HG03558 (cell line): ENCODE results near the gene MINDY4.

Source experiments
- ATAC-seq: cut with Tn5 transposase; IDR thresholded peaks from one replicate; pipeline ENCODE4 v1.9.1; 2021; ENCODE audit warnings: moderate number of reproducible peaks; ENCODE audit not compliant: unreplicated experiment; ENCODE audit errors: extremely low read depth

MINDY4 gene

DNA sequence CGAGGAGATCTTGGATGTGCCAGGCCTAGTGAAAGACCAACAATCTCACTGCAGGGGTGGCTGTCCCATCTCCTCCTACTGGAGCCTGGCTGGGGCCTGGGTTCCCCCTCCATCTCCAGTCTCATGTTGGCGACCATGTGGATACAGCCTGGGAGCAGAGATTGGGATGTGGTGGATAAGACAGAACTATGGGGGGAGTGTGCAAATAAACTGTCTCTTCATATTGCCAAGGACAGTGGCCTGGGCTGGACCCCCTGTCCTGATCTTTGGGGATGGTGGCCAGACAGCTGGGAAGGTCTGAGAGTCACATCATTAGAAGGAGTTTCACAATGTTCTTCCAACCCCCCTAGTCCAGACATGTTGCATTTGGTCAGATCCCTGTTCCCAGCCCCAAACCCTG is 5.8 kb upstream of the MINDY4 start:
- no peak for ATAC-seq

DNA sequence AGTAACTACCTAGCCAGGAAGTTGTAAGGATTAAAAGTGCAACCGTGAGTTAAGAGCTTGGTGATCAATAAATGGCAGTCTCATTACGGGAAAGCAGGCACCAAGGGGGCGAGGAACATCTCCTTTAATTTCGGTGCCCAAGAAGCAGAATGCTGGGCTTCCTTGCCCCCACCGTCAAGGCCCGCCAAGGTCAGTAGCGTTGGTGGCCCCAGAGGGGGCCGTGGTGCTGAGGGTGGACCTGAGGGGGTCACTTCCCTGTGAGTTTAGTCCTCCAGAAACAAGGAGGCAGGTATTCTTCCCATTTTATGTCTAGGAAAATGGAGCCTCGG is 408 bp upstream of the MINDY4 start:
- ATAC-seq, result no peak

DNA sequence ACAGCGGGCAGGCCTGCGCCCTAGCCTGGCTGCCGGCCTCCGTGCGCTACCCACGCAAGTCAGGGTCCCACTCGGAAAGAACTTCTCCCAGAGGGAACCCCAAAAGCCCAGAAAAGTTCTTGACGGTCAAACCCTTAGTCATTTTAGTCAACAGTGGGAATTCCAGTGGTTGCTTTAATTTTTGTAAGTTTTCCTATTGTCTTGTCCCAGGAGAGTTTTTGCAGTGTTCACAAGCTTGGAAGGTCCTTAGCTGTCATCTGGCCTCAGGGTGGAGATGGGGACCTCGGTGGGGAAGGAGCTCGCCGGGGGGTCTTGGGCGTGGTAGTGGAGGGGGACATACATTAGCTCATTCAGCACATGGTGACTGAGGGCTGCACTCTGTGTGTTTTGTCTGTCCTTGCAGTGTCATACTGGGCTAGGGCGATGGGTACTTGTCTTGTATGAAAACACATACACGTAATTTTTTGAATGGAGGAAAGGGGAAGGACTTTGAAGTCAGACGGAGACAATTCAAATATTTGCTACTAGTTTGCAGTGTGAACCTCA is 736 bp downstream of the MINDY4 start:
- ATAC-seq, result no peak

DNA sequence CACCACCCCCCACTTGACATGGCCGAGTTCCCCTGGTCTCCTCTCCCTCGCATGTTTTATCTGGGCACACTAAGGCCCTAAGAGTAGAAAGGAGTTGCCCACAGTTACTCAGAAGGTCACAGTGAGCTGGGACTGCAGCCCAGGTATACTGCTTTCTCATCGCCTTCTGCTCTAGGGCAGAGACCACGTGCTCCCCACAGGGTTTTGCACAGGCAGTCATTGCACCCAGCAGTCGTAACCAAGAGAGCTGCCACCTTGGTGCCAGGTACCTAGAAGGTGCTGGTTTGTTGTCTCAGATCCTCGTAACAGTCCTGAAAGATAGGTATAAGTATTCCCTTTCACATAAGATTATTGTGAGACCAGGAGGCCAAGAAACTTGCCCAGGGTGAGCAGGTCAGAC is 1.8 kb downstream of the MINDY4 start:
- no peak for ATAC-seq

DNA sequence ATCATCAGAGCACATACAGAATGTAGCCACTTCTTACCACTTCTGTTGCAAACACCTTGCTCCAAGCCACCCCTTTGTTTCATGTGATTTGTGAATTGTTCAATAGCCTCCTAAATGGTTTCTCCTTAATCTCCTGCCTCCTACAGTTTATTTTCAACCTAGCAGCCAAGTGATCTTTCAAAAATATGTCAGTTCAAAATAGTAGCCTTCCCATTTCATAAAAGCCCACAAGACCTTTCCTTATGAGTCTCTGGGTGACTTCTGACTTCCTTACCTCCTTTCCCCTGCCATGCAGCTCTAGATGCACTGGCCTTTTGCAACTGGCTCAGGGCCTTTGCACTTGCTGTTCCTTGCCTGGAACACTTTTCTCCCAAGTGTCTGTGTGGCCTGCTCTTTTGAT is 4.8 kb downstream of the MINDY4 start:
- ATAC-seq, result no peak

DNA sequence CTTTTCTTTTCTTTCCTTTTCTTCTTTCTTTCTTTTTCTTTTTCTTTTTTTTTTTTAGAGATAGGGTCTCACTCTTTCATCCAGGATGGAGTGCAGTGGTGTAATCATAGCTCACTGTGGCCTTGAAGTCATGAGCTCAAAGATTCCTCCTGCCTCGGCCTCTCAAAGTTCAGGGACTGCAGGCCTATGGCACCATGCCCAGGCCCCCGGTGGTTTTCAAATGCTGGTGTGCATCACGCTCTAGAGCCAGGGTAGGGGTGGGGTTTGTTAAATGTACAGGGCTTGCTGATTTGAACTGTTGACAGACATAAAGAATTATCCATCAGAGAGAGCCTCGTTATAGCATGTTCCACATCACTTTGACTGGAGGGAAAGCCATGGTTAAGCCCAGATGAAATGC is 5.8 kb downstream of the MINDY4 start:
- ATAC-seq, result no peak

DNA sequence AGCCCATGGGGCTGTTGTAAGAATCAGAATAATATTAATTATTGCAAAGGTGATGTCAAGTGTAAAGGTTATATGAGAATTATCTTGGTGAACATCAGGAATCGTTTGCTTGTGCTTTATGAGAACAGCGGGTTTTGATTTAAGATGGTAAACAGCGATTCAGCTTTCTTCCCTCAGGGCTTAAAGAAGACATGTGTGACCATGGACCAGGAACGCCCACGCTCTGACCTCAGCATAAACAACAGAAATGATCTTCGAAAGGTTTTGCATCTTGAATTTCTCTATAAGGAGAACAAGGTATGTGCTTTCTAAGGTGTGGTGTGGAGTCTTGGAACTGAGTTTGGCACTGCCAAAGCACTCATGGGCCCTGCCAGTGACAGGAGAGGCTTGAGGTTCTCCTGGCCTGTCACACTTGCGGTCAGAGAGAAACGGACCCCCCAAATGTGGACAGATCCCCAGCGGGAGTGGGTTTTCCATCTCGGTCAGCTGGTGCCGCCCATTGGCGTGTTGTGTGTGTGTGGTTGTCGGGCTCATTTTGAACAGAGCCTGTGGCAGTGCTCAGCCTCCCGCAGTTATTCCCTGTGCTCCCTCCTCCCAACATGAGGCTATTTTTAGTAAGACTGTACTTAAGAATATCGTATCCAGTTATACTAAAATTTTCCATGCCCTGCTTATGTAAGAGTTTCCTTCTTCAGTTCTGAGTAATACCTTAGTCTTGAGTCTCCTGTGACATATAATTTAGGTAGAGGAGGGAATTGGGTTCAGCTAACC is 7.2 kb downstream of the MINDY4 start:
- ATAC-seq, result no peak

DNA sequence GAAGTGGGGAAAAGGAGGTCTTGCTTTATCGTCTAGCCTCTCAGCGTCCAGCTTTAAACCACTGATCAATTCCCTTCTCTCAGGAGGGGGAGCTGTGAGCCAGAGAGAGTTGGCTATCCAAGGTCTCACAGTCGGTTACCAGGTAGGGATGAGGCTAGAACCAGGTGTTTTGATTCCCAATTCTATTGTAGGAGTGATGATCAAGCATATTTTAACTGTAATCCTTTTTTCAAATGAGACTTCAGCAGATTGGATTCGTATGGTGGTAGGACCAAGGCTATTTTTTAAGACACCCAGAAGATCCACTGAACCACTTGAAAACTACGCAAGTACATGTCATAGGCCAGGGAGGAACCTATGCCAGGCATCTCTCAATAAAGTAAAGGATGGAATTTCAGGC is 8.4 kb downstream of the MINDY4 start:
- ATAC-seq, result no peak

DNA sequence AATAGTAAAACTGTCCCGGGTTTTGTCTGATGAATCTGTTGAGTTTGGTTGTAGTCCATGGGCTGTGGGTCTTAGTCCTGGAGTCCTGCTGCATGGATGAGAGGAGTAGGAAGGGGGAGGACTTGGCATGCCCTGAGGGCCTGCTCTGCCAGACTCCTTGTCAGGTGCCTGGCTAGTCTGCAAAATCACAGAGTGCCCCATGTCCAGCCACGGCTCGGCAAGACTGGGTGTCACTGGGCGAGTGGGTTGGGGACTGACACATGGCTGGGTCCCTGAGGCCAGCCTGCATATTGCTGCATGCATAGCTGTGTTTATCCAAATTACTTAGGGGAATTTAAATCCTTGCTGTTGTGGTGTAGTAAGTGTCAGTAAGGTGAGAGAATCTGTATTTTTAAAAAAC is 9.7 kb downstream of the MINDY4 start:
- ATAC-seq, result no peak

DNA sequence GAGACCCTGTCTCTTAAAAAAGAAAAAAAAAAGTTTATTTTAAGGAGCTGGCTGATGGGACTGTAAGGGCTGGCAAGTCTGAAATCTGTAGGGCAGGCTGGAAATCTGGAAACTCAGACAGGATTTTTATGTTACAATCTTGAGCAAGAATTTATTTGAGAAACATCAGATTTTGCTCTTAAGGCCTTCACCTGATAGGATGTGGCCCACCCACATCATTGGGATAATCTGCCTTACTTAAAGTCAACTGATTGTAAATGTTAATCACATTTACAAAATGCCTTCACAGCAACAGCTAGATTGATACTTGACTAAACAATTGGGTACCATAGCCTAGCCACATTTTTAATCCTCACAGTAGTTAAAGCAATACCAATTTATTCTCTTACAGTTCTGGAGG is 11.5 kb downstream of the MINDY4 start:
- ATAC-seq, result no peak

DNA sequence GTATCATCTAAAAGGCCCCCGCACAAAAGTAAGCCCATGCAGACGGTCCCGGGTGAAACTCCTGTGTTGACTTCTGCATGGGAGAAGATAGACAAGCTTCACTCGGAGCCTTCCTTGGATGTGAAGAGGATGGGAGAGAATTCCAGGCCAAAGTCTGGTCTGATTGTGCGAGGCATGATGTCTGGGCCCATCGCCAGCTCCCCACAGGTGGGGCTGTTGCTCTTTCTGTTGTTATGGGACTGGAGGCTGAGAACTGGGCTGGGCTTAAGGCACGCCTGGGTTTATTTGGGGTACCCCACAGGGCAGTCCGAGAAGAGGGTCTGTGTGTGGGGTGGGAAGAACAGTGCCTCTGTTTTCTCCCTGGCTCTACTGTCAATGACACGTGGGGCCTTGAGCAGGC is 14.6 kb downstream of the MINDY4 start:
- no peak for ATAC-seq

DNA sequence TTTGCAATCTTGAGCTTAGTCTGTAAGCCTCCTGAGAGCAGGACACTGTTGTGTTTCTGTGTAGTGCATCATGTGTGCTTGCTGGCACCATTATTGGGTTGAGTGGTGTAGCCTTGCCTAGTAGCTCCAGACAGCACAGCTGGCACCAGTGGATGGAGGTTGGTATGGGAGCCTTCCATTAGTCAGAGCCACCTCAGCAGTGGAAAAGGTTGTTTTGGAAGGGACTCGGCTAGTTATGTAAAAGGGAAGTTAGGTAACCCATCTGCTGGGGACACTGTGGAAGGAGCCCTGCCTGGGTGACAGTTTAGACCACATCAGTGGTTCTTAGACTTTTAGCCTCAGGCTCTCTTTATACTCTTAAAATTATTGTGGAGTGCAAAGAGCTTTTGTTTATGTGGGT is 16.3 kb downstream of the MINDY4 start:
- no peak for ATAC-seq

DNA sequence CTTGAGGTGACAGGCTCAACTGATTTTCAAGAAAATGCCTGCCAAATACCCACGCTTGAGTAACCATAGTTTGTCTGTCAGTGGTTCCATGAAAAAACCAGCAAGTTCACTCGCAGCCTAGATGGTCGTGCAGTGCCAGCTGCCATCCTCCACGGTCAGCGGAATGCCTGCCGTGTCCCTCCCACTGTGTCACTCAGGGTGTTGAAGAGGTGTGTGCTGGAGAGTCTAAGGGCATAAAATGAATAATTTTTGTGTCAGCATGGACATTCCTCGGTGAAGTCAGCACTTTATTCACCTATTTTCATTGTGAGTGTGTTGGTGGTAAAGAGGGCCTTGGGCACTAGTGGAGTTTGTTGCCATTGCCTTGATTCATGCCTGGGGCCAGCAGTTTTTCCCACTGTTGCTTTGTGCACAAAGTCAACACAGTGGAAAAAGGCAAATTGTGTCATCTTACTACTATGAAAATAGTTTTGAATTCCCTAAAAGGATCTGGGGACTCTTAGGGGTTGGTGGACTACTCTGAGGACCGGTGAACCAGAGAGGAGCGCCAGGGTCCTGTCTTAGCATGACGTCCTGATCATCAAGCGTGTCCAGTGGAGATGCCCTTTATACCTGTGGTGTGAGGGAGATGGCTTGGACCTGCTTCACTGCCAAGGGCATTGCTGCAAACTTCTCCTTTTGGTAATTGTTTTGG is 17.6 kb downstream of the MINDY4 start:
- ATAC-seq, result no peak

DNA sequence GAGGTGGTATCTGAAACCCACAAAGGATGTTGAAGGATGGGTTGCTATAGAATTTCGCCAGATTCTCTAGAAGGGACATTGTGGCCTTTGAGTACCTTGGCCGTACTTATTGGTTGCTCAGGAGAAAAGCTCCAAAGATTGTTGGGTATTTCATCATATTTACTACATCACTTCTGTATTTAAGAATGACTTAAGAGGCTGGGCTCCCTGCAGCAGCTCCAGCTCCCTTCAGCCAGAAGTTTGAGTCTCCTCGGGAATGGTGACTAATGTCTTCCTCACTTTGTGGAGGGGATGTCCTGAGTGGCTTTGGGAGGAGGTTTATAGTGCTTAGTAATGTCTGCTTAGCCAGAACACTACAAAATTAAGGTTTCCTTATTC is 18.1 kb downstream of the MINDY4 start:
- no peak for ATAC-seq

DNA sequence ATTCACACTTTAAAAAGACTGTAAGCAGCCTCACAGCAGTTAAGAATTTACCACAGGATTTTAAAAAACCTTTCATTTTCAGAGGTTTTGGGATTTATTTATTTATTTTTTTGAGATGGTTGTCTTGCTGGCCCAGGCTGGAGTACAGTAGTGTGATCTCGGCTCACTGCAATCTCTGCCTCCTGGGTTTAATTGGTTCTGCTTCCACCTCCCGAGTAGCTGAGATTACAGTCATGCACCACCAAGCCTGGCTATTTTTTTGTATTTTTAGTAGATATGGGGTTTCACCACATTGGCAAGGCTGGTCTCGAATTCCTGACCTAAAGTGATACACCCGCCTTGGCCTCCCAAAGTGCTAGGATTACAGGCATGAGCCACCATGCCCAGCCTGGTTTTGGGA is 19.1 kb downstream of the MINDY4 start:
- no peak for ATAC-seq

DNA sequence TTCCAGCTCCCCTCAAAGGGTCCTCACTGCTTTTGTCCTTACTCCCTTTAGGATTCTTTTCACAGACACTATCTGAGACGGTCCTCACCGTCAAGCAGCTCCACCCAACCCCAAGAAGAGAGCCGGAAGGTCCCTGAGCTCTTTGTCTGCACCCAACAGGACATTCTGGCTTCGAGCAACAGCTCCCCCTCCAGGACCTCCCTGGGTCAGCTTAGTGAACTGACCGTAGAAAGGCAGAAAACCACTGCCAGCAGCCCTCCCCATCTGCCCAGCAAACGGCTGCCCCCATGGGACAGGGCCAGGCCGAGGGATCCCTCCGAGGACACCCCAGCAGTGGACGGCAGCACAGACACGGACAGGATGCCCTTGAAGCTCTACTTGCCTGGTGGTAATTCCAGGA is 19.9 kb downstream of the MINDY4 start:
- no peak for ATAC-seq

DNA sequence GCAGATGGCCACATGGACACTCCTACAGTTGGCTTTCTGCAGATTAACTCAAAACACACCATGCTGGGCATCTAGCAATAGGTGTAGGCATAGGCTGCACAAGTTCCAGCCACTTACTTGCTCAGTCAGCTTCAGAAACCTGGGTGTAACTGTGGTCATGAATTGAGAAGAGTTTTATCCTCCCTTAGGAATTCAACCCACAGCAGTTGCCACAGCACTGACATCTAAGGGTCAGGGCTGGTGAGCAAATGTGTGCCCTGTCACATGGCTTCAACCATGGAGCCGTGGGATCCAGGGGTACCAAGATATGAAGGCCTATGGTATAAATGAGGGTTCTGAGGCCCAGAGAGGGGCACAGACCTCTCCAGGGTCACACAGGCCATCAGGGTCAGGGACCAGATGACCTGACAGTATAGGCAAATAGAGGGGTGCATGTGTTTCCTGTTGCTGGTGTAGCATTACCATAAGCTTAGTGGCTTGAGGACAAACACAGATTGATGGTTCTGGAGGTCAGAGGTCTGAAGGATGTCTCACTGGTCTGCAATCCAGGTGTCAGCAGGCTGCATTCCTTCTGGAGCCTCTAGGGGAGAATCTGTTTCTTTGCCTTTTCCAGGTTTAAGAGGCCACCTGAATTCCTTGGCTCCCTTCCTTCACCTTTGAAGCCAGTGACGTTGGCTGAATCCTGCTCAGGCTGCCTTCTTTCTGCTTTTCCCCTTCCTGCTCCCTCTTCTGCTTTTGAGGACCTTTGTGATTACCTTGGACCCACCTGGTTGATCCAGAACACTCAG is 24.1 kb downstream of the MINDY4 start:
- ATAC-seq, result no peak

DNA sequence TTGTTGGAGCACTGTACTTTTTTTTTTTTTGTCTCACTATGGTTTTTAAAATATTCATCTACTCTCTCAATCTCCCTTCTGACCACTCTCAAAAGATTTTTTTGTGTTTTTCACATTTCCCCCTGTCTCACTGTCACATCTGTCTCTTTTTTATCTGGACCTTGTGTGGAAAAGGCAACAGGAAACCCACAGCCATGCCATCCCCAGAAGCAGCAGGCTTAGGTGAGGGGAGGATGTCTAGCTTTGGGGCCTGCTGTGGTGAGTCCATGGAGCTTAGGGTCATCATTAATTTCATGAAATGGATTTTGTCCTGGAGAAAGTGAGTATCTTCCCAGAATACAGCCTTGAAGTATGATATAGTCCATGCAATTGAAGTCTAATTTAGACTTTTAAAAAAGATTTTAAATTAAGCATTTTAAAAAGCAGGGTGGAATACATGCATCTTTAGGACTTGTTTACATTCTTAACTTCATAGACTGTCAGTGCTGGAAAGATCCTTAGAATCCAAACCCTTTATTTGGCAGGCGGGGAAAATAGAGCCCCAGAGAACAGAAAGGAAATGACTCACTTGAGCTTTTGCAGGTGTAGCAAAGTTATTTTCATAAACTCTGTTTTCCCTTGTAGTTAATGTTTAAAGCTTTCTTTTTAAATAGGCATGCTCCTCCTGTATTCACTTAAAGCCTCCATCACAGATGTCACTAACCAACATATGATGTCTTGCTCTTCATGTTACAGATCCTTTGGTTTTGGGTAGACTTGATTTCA is 25.1 kb downstream of the MINDY4 start:
- ATAC-seq, result no peak

DNA sequence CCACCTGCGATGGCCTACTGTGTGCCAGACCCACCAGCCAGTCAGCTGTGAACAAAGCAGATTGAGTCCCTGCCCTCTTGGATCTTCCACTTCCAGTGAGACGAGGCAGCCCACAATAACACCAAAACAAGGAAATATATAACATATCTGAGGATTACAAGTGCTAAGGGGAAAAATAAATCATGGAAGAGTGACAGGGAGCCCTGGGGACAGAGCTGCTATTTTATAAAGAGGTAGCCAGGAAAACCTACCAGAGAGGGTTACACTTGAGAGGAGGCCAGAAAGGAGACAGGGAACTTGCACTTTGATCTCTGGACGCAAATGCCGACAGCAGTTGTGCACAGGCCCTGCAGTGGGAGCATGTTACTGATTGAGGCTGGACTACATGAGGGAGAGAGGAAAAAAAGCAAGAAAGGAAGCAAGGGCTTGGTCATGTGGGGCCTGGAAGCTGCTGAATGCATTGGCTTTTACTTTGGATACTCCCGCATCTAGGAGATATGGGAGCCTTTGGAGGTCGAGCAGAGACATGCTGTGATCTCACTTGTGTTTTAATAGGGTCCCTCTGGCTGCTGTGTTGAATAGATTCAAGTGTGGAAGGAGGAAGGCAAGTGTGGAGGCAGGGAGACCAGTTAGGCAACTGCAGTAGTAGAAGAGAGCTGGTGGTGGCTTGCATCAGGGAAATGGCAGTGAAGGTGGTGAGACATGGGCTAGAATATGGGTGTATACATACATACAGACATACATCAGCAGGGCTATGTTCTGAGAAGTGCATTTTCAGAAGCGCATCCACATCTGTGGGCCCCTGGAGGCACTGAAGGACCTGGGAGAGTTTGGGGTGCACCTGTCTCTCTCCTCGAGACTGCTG is 26.2 kb downstream of the MINDY4 start:
- ATAC-seq, result no peak
